ENCODE measurements around the gene DGKB.

DNA sequence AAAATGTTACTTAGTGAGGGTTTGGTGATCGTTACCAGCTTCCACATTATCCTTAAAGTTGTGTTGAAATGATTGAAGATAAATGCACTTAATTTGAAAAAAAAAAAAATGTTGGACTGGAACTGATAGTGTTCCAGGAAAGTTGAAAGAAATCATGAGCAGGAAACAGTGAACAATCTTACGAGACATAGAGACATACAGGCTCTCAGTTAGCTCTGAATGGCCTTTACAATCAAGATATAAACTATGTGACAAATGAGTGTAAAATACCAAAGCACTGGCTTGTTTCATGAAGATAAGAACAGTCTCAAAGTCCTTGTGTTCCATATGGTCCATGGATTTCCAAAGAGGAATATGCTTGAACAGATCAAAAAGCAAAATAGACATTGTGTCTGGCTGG lies 483.0 kb downstream of the DGKB start:
- TF ChIP-seq, protein P1, sequence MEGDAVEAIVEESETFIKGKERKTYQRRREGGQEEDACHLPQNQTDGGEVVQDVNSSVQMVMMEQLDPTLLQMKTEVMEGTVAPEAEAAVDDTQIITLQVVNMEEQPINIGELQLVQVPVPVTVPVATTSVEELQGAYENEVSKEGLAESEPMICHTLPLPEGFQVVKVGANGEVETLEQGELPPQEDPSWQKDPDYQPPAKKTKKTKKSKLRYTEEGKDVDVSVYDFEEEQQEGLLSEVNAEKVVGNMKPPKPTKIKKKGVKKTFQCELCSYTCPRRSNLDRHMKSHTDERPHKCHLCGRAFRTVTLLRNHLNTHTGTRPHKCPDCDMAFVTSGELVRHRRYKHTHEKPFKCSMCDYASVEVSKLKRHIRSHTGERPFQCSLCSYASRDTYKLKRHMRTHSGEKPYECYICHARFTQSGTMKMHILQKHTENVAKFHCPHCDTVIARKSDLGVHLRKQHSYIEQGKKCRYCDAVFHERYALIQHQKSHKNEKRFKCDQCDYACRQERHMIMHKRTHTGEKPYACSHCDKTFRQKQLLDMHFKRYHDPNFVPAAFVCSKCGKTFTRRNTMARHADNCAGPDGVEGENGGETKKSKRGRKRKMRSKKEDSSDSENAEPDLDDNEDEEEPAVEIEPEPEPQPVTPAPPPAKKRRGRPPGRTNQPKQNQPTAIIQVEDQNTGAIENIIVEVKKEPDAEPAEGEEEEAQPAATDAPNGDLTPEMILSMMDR (IDR thresholded peaks at IDR 0.05): no peak
- TF ChIP-seq POLR2AphosphoS5 (IDR thresholded peaks at IDR 0.05; ENCODE audit: low read depth, low read length) (no peak), EP300 (IDR thresholded peaks at IDR 0.05; ENCODE audit: borderline replicate concordance in 1 of 2, low read depth in 1 of 2, low read length in 1 of 2) (no peak), RFX5 (IDR thresholded peaks at IDR 0.05; ENCODE audit: low read length) (no peak)

Measured in SK-N-SH (cell line).